Heart left ventricle (tissue), 13 donors: ENCODE results near the gene GLA.

Experiments used
- POLR2A ChIP-seq, 2 donors: fragments of 450-650 bp; IDR thresholded peaks; one replicate each; pipeline ENCODE4 v1.6.1; 2017; ENCODE audit warnings: antibody characterized with exemption in 2 of 2, mild to moderate bottlenecking in 2 of 2, moderate library complexity in 2 of 2
- TF ChIP-seq, protein P1 (sequence below), 12 donors: fragments of 200-600 bp; sonication (generic) in 4 of 12; IDR thresholded peaks; one replicate each; pipeline versions ENCODE4 v1.5.0 to v1.8.0; 2018 to 2022; ENCODE audit warnings: antibody characterized with exemption in 12 of 12, mild to moderate bottlenecking in 5 of 12
- donor health status: ischemic (EF 13 %, LVEDD 7.1; RV severe dilation, severe dysfunction).
- donor health status: DM: no; HTN: yes; CAD: no.
- donor health status: DM: no; HTN: no; CAD: no.
- donor health status: ischemic (EF 25% LVEDD 6.9; RV normal size, moderate dysfunction).
- donor health status: ischemic (EF 25% LVEDD 5.7; RV mildly dilated, moderate dysfunction).
- donor health status: ischemic (EF 35%, LVEDD 5.7; RV mildly dilated, moderate dysfunction).
- donor health status: nonischemic (EF 11% LVEDD 7.7; RV severe dilation, severe dysfunction).
- donor health status: DM: yes; HTN: yes; CAD: no.
- donor health status: PGD.
- donor health status: ischemic (EF 29% LVEDD 5.4; RV normal size, mild dysfunction).
- donor health status: nonischemic (EF 23%, LVEDD 6.1; RV moderate dilation, normal function).

DNA sequence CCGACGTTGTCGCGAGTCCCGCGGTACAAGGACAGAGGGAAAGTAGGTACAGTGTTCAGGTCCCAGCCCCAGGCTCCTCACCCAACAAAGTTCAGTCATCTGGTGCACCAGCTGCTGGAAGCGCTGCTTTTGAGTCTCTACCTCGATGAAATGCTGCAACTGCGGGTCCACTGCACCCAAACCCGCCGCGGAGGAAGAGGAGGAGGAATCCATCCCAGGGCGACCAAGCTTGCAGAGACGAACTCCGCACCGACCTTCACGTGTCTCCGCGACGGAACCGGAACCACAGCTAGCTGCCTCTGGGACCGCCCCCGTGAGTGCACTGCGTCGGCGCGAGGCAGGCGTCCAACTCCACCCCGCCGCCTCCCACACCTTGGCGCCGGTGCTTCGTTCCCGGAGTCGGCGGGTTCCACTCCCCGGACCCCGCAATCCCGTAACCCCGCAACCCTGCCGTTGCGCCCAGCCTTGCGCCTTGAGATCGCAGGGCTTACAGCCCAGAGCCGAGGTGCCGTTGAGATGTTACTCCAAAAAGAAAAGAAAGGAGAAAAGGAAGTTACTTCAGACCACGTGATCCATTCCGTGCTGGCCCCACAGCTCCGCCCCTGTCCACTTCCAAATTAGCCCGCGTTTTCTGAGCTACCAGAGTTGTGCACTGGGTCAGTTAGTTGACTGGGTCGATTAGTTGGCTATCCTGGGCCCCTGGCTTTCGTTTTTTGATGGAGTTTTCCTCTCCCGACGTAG lies 59.1 kb downstream of the GLA start, which contains the start of gene TIMM8A:
- TF ChIP-seq POLR2A (IDR thresholded peaks at IDR 0.05), result peak in 1 of 2 donors; percentile 43
- TF ChIP-seq, protein P1, sequence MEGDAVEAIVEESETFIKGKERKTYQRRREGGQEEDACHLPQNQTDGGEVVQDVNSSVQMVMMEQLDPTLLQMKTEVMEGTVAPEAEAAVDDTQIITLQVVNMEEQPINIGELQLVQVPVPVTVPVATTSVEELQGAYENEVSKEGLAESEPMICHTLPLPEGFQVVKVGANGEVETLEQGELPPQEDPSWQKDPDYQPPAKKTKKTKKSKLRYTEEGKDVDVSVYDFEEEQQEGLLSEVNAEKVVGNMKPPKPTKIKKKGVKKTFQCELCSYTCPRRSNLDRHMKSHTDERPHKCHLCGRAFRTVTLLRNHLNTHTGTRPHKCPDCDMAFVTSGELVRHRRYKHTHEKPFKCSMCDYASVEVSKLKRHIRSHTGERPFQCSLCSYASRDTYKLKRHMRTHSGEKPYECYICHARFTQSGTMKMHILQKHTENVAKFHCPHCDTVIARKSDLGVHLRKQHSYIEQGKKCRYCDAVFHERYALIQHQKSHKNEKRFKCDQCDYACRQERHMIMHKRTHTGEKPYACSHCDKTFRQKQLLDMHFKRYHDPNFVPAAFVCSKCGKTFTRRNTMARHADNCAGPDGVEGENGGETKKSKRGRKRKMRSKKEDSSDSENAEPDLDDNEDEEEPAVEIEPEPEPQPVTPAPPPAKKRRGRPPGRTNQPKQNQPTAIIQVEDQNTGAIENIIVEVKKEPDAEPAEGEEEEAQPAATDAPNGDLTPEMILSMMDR (IDR thresholded peaks at IDR 0.05), result no peak
